ENCODE data around the gene LCK. TPM values are rescaled to one million over a fixed set of nuclear protein-coding genes. Genes with fewer than 3 reads are reported as not detected.

The LCK gene
- total and polyA plus RNA-seq, 2 of the 8 experiments (the other 6 are each of a cell fraction or from before 2014, with no cell fraction given), result 75.3 to 122 TPM

- POLR2A ChIA-PET (ENCODE audit: partially characterized antibody), result interaction anchor here (0.6 to 1.3 kb wide), 4 partner anchors 10 to 18 kb away, joined by 3 to 4 read pairs (median 4); no protein-coding TSS in a partner anchor
- DNase-seq (ENCODE audit: low read depth in 1 of 2, low spot score in 2 of 2), result no peak
- no peak overlapping the region for H4K91ac ChIP-seq (replicated peaks; ENCODE audit: insufficient read length, low read length)
- no peak overlapping the region for H2BK20ac ChIP-seq (ENCODE audit: low read length)
- FAIRE-seq, result no peak
- no peaks in the 10 kb centered on the region; the same call in 1 of the 2 replicates for H3K23me2 ChIP-seq (ENCODE audit: low read depth, low read length)
- no peaks in the 10 kb centered on the region for H3K36me3 ChIP-seq (ENCODE audit: control insufficient read depth in 2 of 4, insufficient read depth in 4 of 4, low read length in 3 of 4)
- no peaks in the 10 kb centered on the region; a peak in 1 of 7 replicates for H3K27me3 ChIP-seq (replicated peaks in 1 of 4; ENCODE audit: control insufficient read depth in 3 of 4, extremely low read depth in 1 of 4, insufficient read depth in 3 of 4, low read length in 3 of 4)
- H2BK12ac ChIP-seq (ENCODE audit: low read depth, low read length), result no peak overlapping the region
- H4K20me1 ChIP-seq (replicated peaks in 1 of 2; ENCODE audit: control insufficient read depth in 1 of 2, insufficient read depth in 2 of 2, low read length in 2 of 2), result no peaks in the 10 kb centered on the region
- no peaks in the 10 kb centered on the region for H3K9me3 ChIP-seq (ENCODE audit: insufficient read depth in 2 of 2, low read depth in 1 of 2, low read length in 1 of 2)
- H3K9ac ChIP-seq (replicated peaks in 1 of 4; ENCODE audit: extremely low read depth in 1 of 4, low read depth in 3 of 4, low read length in 3 of 4), result no peak overlapping the region
- no peak overlapping the region for H2AFZ ChIP-seq (ENCODE audit: low read length)
- no peak overlapping the region for H3K27ac ChIP-seq (ENCODE audit: low read depth, low read length)
- peaks cover 0 to 4% (median 4%) of the 10 kb centered on the region in 4 experiments; a peak in 4 of 7 replicates for H3K4me1 ChIP-seq (replicated peaks in 1 of 4; ENCODE audit: control insufficient read depth in 3 of 4, insufficient read depth in 4 of 4, low read length in 3 of 4)
- H3K56ac ChIP-seq (replicated peaks; ENCODE audit: insufficient read length, low read depth, low read length), result no peak overlapping the region
- H3K4me3 ChIP-seq (ENCODE audit: extremely low read depth in 1 of 4, insufficient read depth in 2 of 4, low read depth in 3 of 4, low read length in 4 of 4), result no peak overlapping the region
- H3K23ac ChIP-seq (ENCODE audit: insufficient read length), result no peak overlapping the region
- no peak overlapping the region for H3K18ac ChIP-seq (ENCODE audit: extremely low read depth, low read length)
- no peak overlapping the region for H2BK5ac ChIP-seq (ENCODE audit: low read depth, low read length)
- 93% methylated on average over 10 of the region's 10 CpGs; no CpG with 5 or more reads in 1 of the 2 experiments for WGBS, 2 experiments (ENCODE audit: extremely low coverage in 1 of 2, insufficient coverage in 1 of 2, insufficient read length in 1 of 2, insufficient replicate concordance in 2 of 2, low coverage in 1 of 2, low lambda C conversion rate in 2 of 2, missing lambda C conversion rate in 1 of 2)
- H2BK120ac ChIP-seq (replicated peaks; ENCODE audit: low read depth, low read length), result no peak overlapping the region
- no peak overlapping the region for H3K4ac ChIP-seq (replicated peaks; ENCODE audit: insufficient read length, low read depth, low read length)
- no peak overlapping the region for H3K14ac ChIP-seq (ENCODE audit: insufficient read length)
- H3K79me2 ChIP-seq (ENCODE audit: control insufficient read depth in 1 of 2, insufficient read depth in 2 of 2, low read length in 2 of 2), result no peaks in the 10 kb centered on the region
- H4K8ac ChIP-seq (ENCODE audit: extremely low read depth, insufficient read depth, low read length), result no peak overlapping the region
- H3K79me1 ChIP-seq (ENCODE audit: low read depth, low read length), result no peaks in the 10 kb centered on the region
- no peak overlapping the region for H3K4me2 ChIP-seq (ENCODE audit: insufficient read depth in 1 of 2, low read depth in 2 of 2, low read length in 2 of 2)
- H2BK15ac ChIP-seq (ENCODE audit: low read length), result no peak overlapping the region
- no peak for TF ChIP-seq BCL11A (IDR thresholded peaks at IDR 0.05; ENCODE audit: low read depth in 2 of 2, low read length in 2 of 2)
- no peak for TF ChIP-seq ATF2 (IDR thresholded peaks at IDR 0.05; ENCODE audit: low read length)
- TF ChIP-seq POU5F1 (IDR thresholded peaks at IDR 0.05; ENCODE audit: low read depth, low read length), result no peak
- TF ChIP-seq BRCA1 (IDR thresholded peaks at IDR 0.05; ENCODE audit: low read depth, low read length), result no peak
- TF ChIP-seq GTF2F1 (IDR thresholded peaks at IDR 0.05; ENCODE audit: borderline replicate concordance, low read depth, low read length), result no peak
- no peak for TF ChIP-seq CHD1 (IDR thresholded peaks at IDR 0.05; ENCODE audit: low read depth, low read length)
- TF ChIP-seq SAP30 (IDR thresholded peaks at IDR 0.05; ENCODE audit: insufficient read depth, insufficient replicate concordance, low read length), result no peak
- H2AK5ac ChIP-seq (ENCODE audit: low read depth, low read length), result no peak overlapping the region
- no peak overlapping the region for H4K5ac ChIP-seq (ENCODE audit: insufficient read length, low read depth, low read length)
- CTCF ChIA-PET (ENCODE audit: partially characterized antibody), result interaction anchor here (0.7 to 0.9 kb wide), 2 partner anchors 9 to 73 kb away, joined by 3 read pairs; no protein-coding TSS in a partner anchor
Observed at GRCh38 chr1:32255072-32256071, 4.3 kb downstream of the LCK start.
